Duodenal mucosa (tissue), 2 donors: ENCODE data around the gene PEX26.

Experiments used
- H3K27ac ChIP-seq: one replicate; pipeline ENCODE4 v1.7.0; 2013; ENCODE audit warnings: low read depth, low read length
- H3K27me3 ChIP-seq, 2 donors: one replicate each; pipeline ENCODE4 v1.7.0; 2013; ENCODE audit warnings: low read length in 2 of 2, control low read depth in 1 of 2; ENCODE audit not compliant: insufficient read depth in 2 of 2, control insufficient read depth in 1 of 2
- H3K36me3 ChIP-seq, 2 donors: one replicate each; pipeline ENCODE4 v1.7.0; 2013; ENCODE audit warnings: low read length in 2 of 2, control low read depth in 1 of 2; ENCODE audit not compliant: insufficient read depth in 2 of 2, control insufficient read depth in 1 of 2
- H3K4me1 ChIP-seq, 2 donors: one replicate each; pipeline ENCODE4 v1.7.0; 2013; ENCODE audit warnings: low read length in 2 of 2, control low read depth in 1 of 2; ENCODE audit not compliant: insufficient read depth in 2 of 2, control insufficient read depth in 1 of 2
- H3K4me3 ChIP-seq, 2 donors: one replicate each; pipeline ENCODE4 v1.7.0; 2013; ENCODE audit warnings: low read length in 2 of 2, low read depth in 1 of 2
- H3K9ac ChIP-seq, 2 donors: one replicate each; pipeline ENCODE4 v1.7.0; 2013; ENCODE audit warnings: low read length in 2 of 2, low read depth in 1 of 2
- H3K9me3 ChIP-seq, 2 donors: one replicate each; pipeline ENCODE4 v1.7.0; 2013; ENCODE audit warnings: low read length in 2 of 2, control low read depth in 1 of 2; ENCODE audit not compliant: control insufficient read depth in 1 of 2

The PEX26 gene

DNA sequence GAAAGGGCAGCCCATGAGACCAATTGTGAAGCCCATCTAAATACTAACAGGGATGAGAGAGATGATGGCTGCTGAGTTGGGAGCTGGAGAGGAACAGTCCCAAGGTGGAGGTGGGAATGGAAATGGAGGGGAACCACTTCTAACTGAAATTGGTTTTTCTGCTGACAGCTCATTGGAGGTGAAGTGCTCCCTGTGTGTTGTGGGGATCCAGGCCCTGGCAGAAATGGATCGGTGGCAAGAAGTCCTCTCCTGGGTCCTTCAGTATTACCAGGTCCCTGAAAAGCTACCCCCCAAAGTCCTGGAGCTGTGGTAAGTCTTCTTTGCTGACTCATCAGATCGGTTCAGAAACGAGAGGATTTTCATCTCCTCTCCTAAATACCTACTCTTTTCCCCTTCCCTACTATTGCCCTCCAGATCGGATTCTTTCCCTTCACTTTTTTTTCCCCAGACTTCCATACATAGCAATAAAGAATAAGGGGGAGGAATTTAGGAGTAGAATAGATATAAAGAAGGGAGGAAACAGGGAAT, 2.0 kb downstream of the PEX26 start:
- Histone ChIP-seq H3K9ac (peak overlapping the region in 1 of 2 donors; percentile 99), H3K27ac (no peak overlapping the region), H3K4me3 (peak overlapping the region in 1 of 2 donors; percentile 98), H3K4me1 (peaks cover 15 to 40% of the 10 kb centered on the region in 2 donors), H3K36me3 (peaks cover 25 to 45% of the 10 kb centered on the region in 2 donors), H3K9me3 (no peaks in the 10 kb centered on the region), H3K27me3 (no peaks in the 10 kb centered on the region)

DNA sequence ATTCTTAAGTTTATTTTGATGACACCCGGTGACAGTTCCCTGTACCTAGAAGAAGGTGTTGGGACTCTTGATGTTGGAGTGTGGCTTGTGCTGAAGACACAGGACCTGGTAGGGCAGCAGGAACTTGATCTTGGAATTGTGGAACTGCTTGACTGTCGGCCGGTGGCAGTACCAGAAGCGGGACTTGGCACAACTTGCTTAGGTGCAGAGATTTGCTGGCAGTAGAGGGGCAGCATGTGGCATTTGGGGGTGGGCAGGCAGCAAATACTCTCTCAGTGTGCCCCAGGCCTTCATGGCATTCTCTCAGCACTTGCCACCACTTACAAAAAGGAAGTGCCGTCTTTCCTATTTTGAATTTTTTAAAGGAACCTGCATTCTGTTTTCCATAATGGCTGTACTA, 3.6 kb downstream of the PEX26 start:
- Histone ChIP-seq H3K27me3 (no peaks in the 10 kb centered on the region), H3K36me3 (peaks cover 30 to 56% of the 10 kb centered on the region in 2 donors), H3K4me1 (peaks cover 15 to 37% of the 10 kb centered on the region in 2 donors), H3K9me3 (no peaks in the 10 kb centered on the region), H3K27ac (no peak overlapping the region), H3K4me3 (peak overlapping the region in 1 of 2 donors; percentile 20), H3K9ac (peak overlapping the region in 1 of 2 donors; percentile 38)

- Histone ChIP-seq H3K27me3 (no peaks in the 10 kb centered on the region), H3K27ac (no peak overlapping the region), H3K9ac (no peak overlapping the region), H3K4me1 (peaks cover 11 to 30% of the 10 kb centered on the region in 2 donors), H3K4me3 (no peak overlapping the region), H3K9me3 (no peaks in the 10 kb centered on the region), H3K36me3 (peaks cover 33 to 63% of the 10 kb centered on the region in 2 donors)
Observed at GRCh38 chr22:18082467-18082866, 4.7 kb downstream of the PEX26 start.

DNA sequence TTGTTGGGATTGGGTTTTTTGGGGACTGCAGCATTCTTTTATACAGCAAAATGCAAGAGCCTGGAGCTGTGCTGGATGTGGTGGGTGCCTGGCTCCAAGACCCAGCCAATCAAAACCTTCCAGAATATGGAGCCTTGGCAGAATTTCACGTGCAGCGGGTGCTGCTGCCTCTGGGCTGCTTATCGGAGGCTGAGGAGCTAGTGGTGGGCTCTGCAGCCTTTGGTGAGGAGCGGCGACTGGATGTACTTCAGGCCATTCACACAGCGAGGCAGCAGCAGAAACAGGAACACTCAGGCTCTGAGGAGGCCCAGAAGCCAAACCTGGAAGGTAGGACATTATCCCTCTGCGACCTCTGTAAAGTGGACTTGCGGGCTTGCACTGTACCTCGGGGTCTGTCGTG, 5.6 kb downstream of the PEX26 start:
- Histone ChIP-seq H3K27ac (no peak overlapping the region), H3K9ac (no peak overlapping the region), H3K9me3 (no peaks in the 10 kb centered on the region), H3K4me1 (peaks cover 19 to 38% of the 10 kb centered on the region in 2 donors), H3K36me3 (peaks cover 41 to 72% of the 10 kb centered on the region in 2 donors), H3K27me3 (no peaks in the 10 kb centered on the region), H3K4me3 (no peak overlapping the region)

DNA sequence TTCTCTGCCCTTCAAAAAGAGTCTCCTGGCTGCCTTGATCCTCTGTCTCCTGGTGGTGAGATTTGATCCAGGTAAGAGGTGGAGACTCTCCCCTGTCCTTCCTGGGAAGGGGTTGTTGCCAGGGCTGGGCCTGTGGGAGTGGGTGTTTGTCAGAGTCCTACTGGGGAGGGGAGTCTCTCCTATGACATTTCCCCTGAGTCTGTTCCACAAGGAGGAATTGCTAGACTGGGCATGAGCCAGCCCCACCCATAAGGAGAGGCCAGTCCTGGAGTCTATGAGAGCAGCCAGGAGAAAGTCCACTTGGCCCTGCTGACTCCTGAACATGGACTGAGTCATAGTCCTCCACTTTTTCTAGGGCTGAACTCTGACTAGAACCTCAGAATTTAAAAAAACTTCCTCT, 7.4 kb downstream of the PEX26 start:
- H3K4me3 ChIP-seq: peak overlapping the region in 1 of 2 donors; percentile 12
- H3K36me3 ChIP-seq: peaks cover 38 to 81% of the 10 kb centered on the region in 2 donors
- H3K27me3 ChIP-seq: no peaks in the 10 kb centered on the region
- peak overlapping the region; percentile 87 for H3K27ac ChIP-seq
- no peaks in the 10 kb centered on the region for H3K9me3 ChIP-seq
- H3K4me1 ChIP-seq: peaks cover 30 to 34% of the 10 kb centered on the region in 2 donors
- peak overlapping the region; percentile 56 to 57 for H3K9ac ChIP-seq

GRCh38 chr22:18087350-18087855, 9.6 kb downstream of the PEX26 start:
- peaks cover 27 to 62% of the 10 kb centered on the region in 2 donors for H3K36me3 ChIP-seq
- H3K9ac ChIP-seq: no peak overlapping the region
- H3K4me3 ChIP-seq: no peak overlapping the region
- no peak overlapping the region for H3K27ac ChIP-seq
- no peaks in the 10 kb centered on the region for H3K27me3 ChIP-seq
- peaks cover 43 to 48% of the 10 kb centered on the region in 2 donors for H3K4me1 ChIP-seq
- no peaks in the 10 kb centered on the region for H3K9me3 ChIP-seq

DNA sequence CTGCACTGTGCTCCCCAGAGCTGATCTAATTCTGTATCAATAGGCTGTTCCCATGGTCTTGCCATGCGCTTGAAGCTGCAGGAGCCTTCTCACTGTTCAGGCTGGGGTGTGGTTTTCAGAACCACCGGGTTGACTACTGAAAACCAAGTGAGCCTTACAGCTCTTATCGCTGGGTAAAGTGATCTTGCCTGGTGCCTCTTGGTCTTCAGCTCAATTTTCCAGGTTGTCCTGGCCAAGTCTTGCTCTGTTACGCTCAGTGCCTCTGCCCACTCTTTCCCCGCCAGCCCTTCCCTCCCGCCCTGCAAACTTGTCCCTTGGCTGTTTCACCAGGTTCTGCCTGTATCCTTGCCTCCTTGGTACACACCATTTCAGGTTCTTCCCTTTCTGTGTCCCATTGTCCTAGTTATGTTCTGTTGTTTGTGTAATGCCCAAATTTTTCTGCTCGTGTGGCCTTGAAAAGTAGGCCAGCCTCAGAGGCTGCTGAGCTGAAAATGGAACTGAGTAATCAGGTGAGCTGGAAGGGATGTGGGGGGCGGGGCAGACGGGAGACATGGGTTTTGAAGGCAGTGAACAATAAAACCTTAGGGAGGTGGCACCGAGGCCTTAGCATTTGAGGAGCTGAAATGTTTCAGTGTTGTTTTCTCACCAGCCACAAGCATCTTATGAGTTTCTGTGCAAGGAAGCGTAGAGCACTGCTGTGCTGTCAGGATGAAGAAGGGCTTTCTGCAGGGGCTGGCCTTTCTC, 11.2 kb downstream of the PEX26 start:
- H3K9me3 ChIP-seq: no peaks in the 10 kb centered on the region
- no peaks in the 10 kb centered on the region for H3K27me3 ChIP-seq
- H3K9ac ChIP-seq: peak overlapping the region in 1 of 2 donors; percentile 18
- H3K4me1 ChIP-seq: peaks cover 43 to 50% of the 10 kb centered on the region in 2 donors
- H3K36me3 ChIP-seq: peaks cover 17 to 48% of the 10 kb centered on the region in 2 donors
- no peak overlapping the region for H3K27ac ChIP-seq
- no peak overlapping the region for H3K4me3 ChIP-seq

- H3K36me3 ChIP-seq: peaks cover 12 to 41% of the 10 kb centered on the region in 2 donors
- no peaks in the 10 kb centered on the region for H3K27me3 ChIP-seq
Observed at GRCh38 chr22:18090286-18090685, 12.5 kb downstream of the PEX26 start.

DNA sequence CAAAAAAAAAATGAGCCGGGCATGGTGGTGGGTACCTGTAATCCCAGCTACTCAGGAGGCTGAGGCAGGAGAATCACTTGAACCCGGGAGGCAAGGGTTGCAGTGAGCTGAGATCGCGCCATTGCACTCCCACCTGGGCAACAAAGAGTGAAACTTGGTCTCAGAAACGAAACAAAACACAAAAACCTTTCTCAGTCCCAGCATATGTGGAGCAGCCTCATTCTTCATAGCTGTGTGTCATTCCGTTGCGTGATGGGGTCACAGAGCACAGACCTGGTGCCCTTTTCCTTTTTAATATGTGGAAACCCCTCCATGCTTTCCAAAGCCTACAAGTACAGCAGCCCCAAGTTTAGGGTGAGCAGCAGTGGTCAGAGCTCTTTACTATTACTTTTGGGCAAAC, 13.7 kb downstream of the PEX26 start:
- Histone ChIP-seq H3K9me3 (no peaks in the 10 kb centered on the region), H3K4me3 (peak overlapping the region; percentile 51 to 70), H3K27me3 (no peaks in the 10 kb centered on the region), H3K9ac (peak overlapping the region; percentile 48 to 71), H3K36me3 (peaks cover 12 to 36% of the 10 kb centered on the region in 2 donors), H3K4me1 (peaks cover 46 to 47% of the 10 kb centered on the region in 2 donors), H3K27ac (peak overlapping the region; percentile 87)

More at GRCh38 chr22:18090286-18090685, 12.5 kb downstream of the PEX26 start:
- Histone ChIP-seq H3K27ac (no peak overlapping the region), H3K9ac (no peak overlapping the region), H3K4me1 (peaks cover 44 to 48% of the 10 kb centered on the region in 2 donors), H3K9me3 (no peaks in the 10 kb centered on the region), H3K4me3 (no peak overlapping the region)

DNA sequence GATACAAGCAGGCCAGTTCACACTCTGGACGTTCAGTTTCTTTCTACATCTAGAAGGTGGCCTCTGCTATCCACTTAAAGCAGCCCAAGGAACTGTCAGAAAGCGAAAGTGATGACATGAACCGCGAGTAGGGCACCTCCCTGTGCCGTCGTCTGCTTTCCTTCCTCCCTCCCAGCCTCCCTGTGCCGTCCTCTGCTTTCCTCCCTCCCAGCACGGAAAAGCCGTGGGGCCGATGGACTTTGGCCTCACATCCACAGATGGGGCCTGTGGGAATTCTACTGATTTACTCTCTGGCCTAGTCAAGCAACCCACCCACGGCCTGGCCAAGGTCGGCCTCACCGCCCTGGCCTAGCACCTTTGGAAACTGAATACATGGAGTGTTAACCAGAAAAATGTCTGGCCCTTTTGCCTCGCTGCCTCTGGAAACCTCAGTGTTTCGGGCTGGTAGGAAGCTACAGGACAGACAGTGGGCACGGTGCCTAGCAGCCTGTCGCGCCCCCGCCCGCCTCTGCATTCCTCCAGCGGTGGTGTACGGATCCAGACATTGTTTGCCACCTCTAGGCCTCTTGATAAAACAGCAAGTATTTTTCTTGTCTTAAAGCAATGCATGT, 14.2 kb downstream of the PEX26 start:
- Histone ChIP-seq H3K27me3 (no peaks in the 10 kb centered on the region), H3K27ac (peak overlapping the region; percentile 87), H3K4me3 (peak overlapping the region; percentile 51 to 70), H3K36me3 (peaks cover 12 to 35% of the 10 kb centered on the region in 2 donors), H3K4me1 (peaks cover 46 to 47% of the 10 kb centered on the region in 2 donors), H3K9me3 (no peaks in the 10 kb centered on the region), H3K9ac (peak overlapping the region; percentile 66 to 71)
